Islet of Langerhans (tissue), 1 donor: ENCODE results near the gene LPAR2.

Source experiments
- FAIRE-seq: peaks from one replicate; lab custom pipeline; 2011; peaks lifted over from hg19 to GRCh38; lab: Jason Lieb, UNC

Gene LPAR2

GRCh38 chr19:19595171-19595701 is 32.8 kb downstream of the LPAR2 start:
- no peak for FAIRE-seq

DNA sequence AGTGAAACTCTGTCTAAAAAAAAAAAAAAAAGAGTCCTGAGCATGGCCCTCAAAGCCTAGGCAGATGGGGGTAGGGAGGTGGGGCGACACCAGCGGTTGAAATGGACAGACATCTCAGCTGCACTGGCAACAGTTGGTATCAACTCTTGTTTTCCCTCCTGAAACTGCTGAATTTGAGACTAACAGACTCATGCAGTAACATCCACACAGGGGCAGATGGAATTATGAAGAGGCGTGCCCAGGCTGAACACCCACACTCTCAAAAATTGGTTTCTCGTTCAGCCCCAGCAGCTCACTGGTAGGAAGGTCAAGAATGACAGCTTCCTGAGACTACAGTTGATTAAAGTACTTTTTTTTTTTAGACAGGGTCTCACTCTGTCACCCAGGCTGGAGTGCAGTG is 33.6 kb downstream of the LPAR2 start:
- FAIRE-seq: no peak

DNA sequence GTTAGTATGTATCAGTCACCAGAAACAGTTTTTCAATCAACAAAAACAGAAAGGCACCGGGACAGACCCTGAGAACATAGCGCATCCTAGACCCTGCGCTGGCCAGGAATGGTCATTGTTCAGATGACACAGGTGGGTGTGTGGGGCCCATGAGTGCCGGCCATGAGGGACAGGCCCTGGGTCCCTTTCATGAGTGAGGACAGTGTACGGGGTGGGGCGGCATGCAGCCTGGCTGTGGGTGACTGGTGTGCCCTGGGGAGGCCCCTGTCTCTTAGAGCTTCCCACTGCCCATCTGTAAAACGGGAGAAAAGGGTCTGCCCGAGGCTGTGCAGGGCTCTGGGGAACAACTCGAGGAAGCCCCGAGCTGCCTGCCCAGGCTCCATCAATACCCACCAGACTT is 35.3 kb downstream of the LPAR2 start:
- FAIRE-seq: no peak

- no peak for FAIRE-seq
Measured at GRCh38 chr19:19591133-19591825, 36.7 kb downstream of the LPAR2 start.

- FAIRE-seq: no peak
Measured at GRCh38 chr19:19588546-19588945, 39.5 kb downstream of the LPAR2 start.

GRCh38 chr19:19587771-19588170 is 40.2 kb downstream of the LPAR2 start:
- FAIRE-seq: no peak

DNA sequence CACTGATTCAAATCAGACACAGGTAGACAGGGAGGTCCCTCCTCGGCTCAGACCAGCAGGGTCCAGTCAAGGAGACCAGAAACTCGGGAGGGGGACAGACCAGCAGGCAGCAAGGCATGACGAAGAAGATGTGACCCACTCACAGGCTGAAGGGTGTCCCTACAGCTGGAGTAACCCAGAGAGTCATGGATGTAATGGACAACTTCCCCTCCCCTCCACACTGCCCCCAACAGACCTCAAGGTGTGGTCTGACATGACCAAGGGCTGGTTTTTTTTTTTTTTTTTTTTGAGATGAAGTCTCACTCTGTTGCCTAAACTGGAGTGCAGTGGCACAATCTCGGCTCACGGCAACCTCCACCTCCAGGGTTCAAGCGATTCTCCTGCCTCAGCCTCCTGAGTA is 43.7 kb downstream of the LPAR2 start:
- no peak for FAIRE-seq

DNA sequence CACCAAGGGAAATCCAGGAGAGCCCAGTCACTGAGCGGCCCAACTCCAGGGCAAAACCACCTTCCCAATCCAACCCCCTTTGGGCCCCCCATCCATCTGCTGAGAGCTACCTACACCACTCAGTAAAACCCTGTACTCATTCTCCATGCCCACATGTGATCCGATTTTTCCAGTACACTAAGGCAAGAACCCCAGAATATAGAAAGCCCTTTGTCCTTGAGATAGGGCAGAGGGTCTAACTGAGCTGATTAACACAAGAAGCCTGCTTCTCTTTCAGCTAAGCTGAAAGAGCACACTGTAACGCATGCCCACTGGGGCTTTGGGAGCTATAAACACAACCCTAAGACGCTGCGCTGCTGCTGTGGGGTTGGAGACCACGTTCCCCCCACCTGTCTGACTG is 45.5 kb downstream of the LPAR2 start:
- FAIRE-seq: no peak

- no peak for FAIRE-seq
Measured at GRCh38 chr19:19581391-19581790, 46.6 kb downstream of the LPAR2 start.

GRCh38 chr19:19580418-19580817 is 47.6 kb downstream of the LPAR2 start:
- FAIRE-seq: no peak

DNA sequence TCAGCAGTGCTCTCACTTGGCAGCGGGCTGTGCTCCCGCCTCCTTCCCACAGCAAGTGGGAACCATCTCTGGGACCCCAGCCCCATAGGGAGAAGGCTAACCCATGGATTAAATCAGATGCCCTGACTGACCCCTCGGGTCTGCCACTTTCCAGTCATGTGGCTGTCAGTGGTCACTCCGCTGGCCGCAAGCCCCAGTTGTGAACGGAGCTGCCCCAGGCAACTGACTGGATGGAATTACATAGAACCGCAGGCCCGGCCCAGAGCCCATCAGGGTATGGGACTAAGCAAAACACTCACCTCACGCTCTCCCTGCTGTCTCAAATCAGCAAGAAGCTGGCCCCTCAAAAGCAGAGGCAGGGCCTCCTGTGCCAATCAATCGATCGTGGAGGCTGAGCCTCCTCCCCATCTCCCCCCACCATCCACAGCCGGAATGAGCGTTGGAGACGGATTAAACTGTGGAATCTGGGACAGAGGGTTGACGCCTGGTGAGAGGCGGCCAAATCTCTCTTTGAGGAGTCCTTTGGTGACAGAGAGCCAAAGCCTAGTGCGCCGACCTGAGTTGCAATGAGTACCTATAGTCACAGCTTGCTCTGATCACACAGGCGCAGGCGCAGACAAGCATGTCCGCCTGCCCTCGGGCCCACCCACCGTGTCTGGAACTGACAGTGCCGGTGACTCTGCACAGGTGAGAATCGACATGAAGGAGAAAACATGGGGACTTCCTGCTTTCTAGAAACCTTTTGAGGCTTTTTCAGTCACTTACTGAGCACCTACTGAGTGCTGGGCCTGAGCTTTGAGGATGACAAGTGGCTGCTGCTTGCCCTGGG is 48.3 kb downstream of the LPAR2 start:
- FAIRE-seq: no peak

GRCh38 chr19:19578252-19578651 is 49.8 kb downstream of the LPAR2 start:
- FAIRE-seq: no peak

- FAIRE-seq: no peak
Measured at GRCh38 chr19:19575411-19575810, 52.6 kb downstream of the LPAR2 start.
